Measurements from ENCODE around the gene NDUFB2.

DNA sequence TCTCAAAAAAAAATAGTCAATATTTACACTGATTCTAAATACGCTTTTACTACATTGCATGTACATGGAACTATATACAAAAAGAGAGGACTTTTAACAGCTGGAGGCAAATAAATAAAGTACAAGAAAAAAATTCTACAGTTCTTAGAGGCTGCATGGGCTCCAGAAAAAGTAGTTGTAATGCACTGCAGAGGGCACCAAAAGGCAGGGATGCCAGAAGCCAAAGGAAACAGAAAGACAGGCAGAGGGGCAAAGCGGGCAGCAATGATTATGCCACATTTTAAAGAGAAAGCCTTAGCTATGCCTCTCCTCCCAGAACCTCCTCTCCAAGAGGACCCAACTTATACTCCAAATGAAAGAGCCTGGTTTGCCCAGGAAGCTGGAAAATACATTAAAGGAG lies 35.4 kb upstream of the NDUFB2 start:
- TF ChIP-seq, protein P1, sequence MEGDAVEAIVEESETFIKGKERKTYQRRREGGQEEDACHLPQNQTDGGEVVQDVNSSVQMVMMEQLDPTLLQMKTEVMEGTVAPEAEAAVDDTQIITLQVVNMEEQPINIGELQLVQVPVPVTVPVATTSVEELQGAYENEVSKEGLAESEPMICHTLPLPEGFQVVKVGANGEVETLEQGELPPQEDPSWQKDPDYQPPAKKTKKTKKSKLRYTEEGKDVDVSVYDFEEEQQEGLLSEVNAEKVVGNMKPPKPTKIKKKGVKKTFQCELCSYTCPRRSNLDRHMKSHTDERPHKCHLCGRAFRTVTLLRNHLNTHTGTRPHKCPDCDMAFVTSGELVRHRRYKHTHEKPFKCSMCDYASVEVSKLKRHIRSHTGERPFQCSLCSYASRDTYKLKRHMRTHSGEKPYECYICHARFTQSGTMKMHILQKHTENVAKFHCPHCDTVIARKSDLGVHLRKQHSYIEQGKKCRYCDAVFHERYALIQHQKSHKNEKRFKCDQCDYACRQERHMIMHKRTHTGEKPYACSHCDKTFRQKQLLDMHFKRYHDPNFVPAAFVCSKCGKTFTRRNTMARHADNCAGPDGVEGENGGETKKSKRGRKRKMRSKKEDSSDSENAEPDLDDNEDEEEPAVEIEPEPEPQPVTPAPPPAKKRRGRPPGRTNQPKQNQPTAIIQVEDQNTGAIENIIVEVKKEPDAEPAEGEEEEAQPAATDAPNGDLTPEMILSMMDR (IDR thresholded peaks at IDR 0.05; ENCODE audit: poor library complexity, severe bottlenecking), result no peak
- TF ChIP-seq, protein P2, sequence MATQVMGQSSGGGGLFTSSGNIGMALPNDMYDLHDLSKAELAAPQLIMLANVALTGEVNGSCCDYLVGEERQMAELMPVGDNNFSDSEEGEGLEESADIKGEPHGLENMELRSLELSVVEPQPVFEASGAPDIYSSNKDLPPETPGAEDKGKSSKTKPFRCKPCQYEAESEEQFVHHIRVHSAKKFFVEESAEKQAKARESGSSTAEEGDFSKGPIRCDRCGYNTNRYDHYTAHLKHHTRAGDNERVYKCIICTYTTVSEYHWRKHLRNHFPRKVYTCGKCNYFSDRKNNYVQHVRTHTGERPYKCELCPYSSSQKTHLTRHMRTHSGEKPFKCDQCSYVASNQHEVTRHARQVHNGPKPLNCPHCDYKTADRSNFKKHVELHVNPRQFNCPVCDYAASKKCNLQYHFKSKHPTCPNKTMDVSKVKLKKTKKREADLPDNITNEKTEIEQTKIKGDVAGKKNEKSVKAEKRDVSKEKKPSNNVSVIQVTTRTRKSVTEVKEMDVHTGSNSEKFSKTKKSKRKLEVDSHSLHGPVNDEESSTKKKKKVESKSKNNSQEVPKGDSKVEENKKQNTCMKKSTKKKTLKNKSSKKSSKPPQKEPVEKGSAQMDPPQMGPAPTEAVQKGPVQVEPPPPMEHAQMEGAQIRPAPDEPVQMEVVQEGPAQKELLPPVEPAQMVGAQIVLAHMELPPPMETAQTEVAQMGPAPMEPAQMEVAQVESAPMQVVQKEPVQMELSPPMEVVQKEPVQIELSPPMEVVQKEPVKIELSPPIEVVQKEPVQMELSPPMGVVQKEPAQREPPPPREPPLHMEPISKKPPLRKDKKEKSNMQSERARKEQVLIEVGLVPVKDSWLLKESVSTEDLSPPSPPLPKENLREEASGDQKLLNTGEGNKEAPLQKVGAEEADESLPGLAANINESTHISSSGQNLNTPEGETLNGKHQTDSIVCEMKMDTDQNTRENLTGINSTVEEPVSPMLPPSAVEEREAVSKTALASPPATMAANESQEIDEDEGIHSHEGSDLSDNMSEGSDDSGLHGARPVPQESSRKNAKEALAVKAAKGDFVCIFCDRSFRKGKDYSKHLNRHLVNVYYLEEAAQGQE (IDR thresholded peaks at IDR 0.05; ENCODE audit: borderline replicate concordance), result no peak
- TF ChIP-seq EP300 (conservative IDR thresholded peaks at IDR 0.05; ENCODE audit: poor library complexity, severe bottlenecking), result no peak
- no peak for TF ChIP-seq SMC3 (conservative IDR thresholded peaks at IDR 0.05; ENCODE audit: poor library complexity)
- TF ChIP-seq EZH2 (IDR thresholded peaks at IDR 0.05; ENCODE audit: borderline replicate concordance, insufficient read depth, low read length, poor library complexity, severe bottlenecking), result no peak
- no peak for TF ChIP-seq POLR2AphosphoS5 (IDR thresholded peaks at IDR 0.05)
- TF ChIP-seq MXI1 (conservative IDR thresholded peaks at IDR 0.05; ENCODE audit: poor library complexity, severe bottlenecking), result no peak
- TF ChIP-seq RAD21 (conservative IDR thresholded peaks at IDR 0.05), result no peak

Measured in neural cell (in vitro differentiated cells).